Astrocyte (in vitro differentiated cells and primary cell): ENCODE data around the gene KCNQ5.

Source experiments
- CTCF ChIP-seq: IDR thresholded peaks from 2 replicates; pipeline ENCODE4 v1.5.1; 2011; ENCODE audit warnings: low read depth, mild to moderate bottlenecking, inconsistent platforms, low read length, moderate library complexity; ENCODE audit not compliant: insufficient read depth
- EZH2 ChIP-seq: IDR thresholded peaks from 2 replicates; pipeline ENCODE4 v1.6.1; 2012; ENCODE audit warnings: mild to moderate bottlenecking, low read length, inconsistent platforms; ENCODE audit not compliant: insufficient read depth

- TF ChIP-seq CTCF (no peak), EZH2 (no peak)
Observed at GRCh38 chr6:72930556-72931132, 308.8 kb downstream of the KCNQ5 start.
